ENCODE measurements around the gene MAFB. TPM values are rescaled to one million over a fixed set of nuclear protein-coding genes. Genes with fewer than 3 reads are reported as not detected.

Gene MAFB
- total and polyA plus RNA-seq, 9 of the 15 experiments (the other 6 are each of a cell fraction or from before 2014, with no cell fraction given) = 0.04 TPM; not detected in 8

GRCh38 chr20:40650707-40651106 lies 38.3 kb downstream of the MAFB start:
- peaks cover 0 to 14% of the 10 kb centered on the region in 2 experiments; a peak in 1 of 5 replicates for H3K27me3 ChIP-seq (ENCODE audit: control insufficient read depth in 2 of 2, insufficient read depth in 2 of 2, low read length in 2 of 2)
- no TSS peak for BruUV-seq (replicated peaks)
- intact Hi-C loops (cut with micrococcal nuclease) = no loop called here
- no peaks in the 10 kb centered on the region for H3K36me3 ChIP-seq (ENCODE audit: control insufficient read depth, insufficient read depth, low read length)
- DNase-seq (ENCODE audit: extremely low read depth in 1 of 4, low spot score in 3 of 4) = no peak
- in situ Hi-C loops (cut with MboI) = no loop called here
- no peak overlapping the region for H3K27ac ChIP-seq (ENCODE audit: extremely low read depth, low read depth, low read length)
- H3K9ac ChIP-seq (ENCODE audit: insufficient read depth in 1 of 2, low read depth in 2 of 2, low read length in 2 of 2) = no peak overlapping the region
- no peak for ATAC-seq
- ChIA-PET CTCF (ENCODE audit: low intra/inter-chr PET ratio) (no interaction called here), POLR2A (no interaction called here)
- WGBS (ENCODE audit: insufficient coverage, low coverage, missing lambda C conversion rate) = 2% methylated on average over 4 of the region's 4 CpGs
- no peaks in the 10 kb centered on the region for H3K79me2 ChIP-seq (ENCODE audit: control insufficient read depth, insufficient read depth, low read length)
- no peak overlapping the region for H3K4me2 ChIP-seq (ENCODE audit: insufficient read depth, low read length)
- no peak for TF ChIP-seq ZNF408 (CRISPR knock-in tag; IDR thresholded peaks at IDR 0.05; ENCODE audit: low read depth)
- no peak for TF ChIP-seq FOXA3 (CRISPR knock-in tag; conservative IDR thresholded peaks at IDR 0.05 in 1 of 2, IDR thresholded peaks at IDR 0.05 in 1 of 2)
- no peak for TF ChIP-seq SMARCA5 (IDR thresholded peaks at IDR 0.05)
- TF ChIP-seq, protein P1, sequence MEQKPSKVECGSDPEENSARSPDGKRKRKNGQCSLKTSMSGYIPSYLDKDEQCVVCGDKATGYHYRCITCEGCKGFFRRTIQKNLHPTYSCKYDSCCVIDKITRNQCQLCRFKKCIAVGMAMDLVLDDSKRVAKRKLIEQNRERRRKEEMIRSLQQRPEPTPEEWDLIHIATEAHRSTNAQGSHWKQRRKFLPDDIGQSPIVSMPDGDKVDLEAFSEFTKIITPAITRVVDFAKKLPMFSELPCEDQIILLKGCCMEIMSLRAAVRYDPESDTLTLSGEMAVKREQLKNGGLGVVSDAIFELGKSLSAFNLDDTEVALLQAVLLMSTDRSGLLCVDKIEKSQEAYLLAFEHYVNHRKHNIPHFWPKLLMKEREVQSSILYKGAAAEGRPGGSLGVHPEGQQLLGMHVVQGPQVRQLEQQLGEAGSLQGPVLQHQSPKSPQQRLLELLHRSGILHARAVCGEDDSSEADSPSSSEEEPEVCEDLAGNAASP (IDR thresholded peaks at IDR 0.05) = no peak
- no peak for TF ChIP-seq ATF4 (CRISPR knock-in tag; IDR thresholded peaks at IDR 0.05)
- TF ChIP-seq, protein P2, sequence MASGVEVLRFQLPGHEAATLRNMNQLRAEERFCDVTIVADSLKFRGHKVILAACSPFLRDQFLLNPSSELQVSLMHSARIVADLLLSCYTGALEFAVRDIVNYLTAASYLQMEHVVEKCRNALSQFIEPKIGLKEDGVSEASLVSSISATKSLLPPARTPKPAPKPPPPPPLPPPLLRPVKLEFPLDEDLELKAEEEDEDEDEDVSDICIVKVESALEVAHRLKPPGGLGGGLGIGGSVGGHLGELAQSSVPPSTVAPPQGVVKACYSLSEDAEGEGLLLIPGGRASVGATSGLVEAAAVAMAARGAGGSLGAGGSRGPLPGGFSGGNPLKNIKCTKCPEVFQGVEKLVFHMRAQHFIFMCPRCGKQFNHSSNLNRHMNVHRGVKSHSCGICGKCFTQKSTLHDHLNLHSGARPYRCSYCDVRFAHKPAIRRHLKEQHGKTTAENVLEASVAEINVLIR (CRISPR knock-in tag; IDR thresholded peaks at IDR 0.05) = no peak
- no peak for TF ChIP-seq DMBX1 (CRISPR knock-in tag; IDR thresholded peaks at IDR 0.05; ENCODE audit: borderline replicate concordance)
- no peak for TF ChIP-seq PCBP2 (IDR thresholded peaks at IDR 0.05; ENCODE audit: low read depth, low read length, poor library complexity, severe bottlenecking)
- TF ChIP-seq ZNF444 (CRISPR knock-in tag; IDR thresholded peaks at IDR 0.05) = no peak
- TF ChIP-seq, protein P3, sequence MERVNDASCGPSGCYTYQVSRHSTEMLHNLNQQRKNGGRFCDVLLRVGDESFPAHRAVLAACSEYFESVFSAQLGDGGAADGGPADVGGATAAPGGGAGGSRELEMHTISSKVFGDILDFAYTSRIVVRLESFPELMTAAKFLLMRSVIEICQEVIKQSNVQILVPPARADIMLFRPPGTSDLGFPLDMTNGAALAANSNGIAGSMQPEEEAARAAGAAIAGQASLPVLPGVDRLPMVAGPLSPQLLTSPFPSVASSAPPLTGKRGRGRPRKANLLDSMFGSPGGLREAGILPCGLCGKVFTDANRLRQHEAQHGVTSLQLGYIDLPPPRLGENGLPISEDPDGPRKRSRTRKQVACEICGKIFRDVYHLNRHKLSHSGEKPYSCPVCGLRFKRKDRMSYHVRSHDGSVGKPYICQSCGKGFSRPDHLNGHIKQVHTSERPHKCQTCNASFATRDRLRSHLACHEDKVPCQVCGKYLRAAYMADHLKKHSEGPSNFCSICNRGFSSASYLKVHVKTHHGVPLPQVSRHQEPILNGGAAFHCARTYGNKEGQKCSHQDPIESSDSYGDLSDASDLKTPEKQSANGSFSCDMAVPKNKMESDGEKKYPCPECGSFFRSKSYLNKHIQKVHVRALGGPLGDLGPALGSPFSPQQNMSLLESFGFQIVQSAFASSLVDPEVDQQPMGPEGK (CRISPR knock-in tag; IDR thresholded peaks at IDR 0.05; ENCODE audit: borderline replicate concordance) = no peak
- no peak for TF ChIP-seq KDM4B (IDR thresholded peaks at IDR 0.05; ENCODE audit: borderline replicate concordance in 2 of 2, low read depth in 1 of 2)
- TF ChIP-seq ZNF165 (CRISPR knock-in tag; IDR thresholded peaks at IDR 0.05; ENCODE audit: borderline replicate concordance) = no peak
- FAIRE-seq = no peak
- H2AFZ ChIP-seq (ENCODE audit: low read depth, low read length) = no peak overlapping the region
- H3K9me1 ChIP-seq (ENCODE audit: control insufficient read depth, insufficient read depth, low read length) = no peaks in the 10 kb centered on the region
- H4K20me1 ChIP-seq (replicated peaks; ENCODE audit: control insufficient read depth, insufficient read depth, low read length) = no peaks in the 10 kb centered on the region
- H3K4me3 ChIP-seq = no peak overlapping the region
- H3K9me3 ChIP-seq (replicated peaks; ENCODE audit: control insufficient read depth, insufficient read depth, low read depth, low read length) = no peaks in the 10 kb centered on the region
- no peaks in the 10 kb centered on the region for H3K4me1 ChIP-seq (replicated peaks in 1 of 2; ENCODE audit: control insufficient read depth in 2 of 2, insufficient read depth in 2 of 2, low read length in 2 of 2)
